ENCODE measurements around the gene GLT1D1.

GRCh38 chr12:129001826-129002225 is 148.5 kb downstream of the GLT1D1 start:
- TF ChIP-seq CTCF (IDR thresholded peaks at IDR 0.05) (no peak), POLR2A (IDR thresholded peaks at IDR 0.05) (no peak), POLR2AphosphoS5 (IDR thresholded peaks at IDR 0.05) (no peak)

Measured in upper lobe of left lung (tissue), 4 donors.